ENCODE results near the gene SLC47A1. TPM values are rescaled to one million over a fixed set of nuclear protein-coding genes. Genes with fewer than 3 reads are reported as not detected.

The SLC47A1 gene
- total and polyA plus RNA-seq, 10 of the 15 experiments (the other 5 are each of a cell fraction or from before 2014, with no cell fraction given): 0.41 TPM; not detected in 9

DNA sequence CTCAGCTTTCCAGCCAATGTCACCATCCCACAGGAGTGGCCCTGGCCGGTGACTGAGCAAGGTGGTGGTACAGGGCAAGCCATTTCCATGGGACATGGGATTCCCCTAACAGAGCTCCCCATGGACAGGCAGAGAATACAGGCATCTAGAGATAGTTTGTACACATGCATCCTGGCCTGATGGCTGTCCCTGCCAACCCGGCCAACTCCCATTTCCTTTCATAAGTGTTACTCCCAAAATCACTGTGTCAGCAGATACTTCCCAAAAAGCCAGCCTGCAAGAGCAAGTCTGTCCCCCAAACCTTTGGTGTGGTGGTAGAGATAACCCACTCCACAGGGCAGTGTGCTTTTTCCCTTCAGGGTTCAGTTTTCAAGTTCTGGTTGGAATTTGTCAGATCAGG, 32.4 kb upstream of the SLC47A1 start:
- H3K9me3 ChIP-seq (replicated peaks; ENCODE audit: control insufficient read depth, insufficient read depth, low read length): no peaks in the 10 kb centered on the region
- POLR2A ChIA-PET: no interaction called here
- no peaks in the 10 kb centered on the region for H4K20me1 ChIP-seq (ENCODE audit: control insufficient read depth, insufficient read depth)
- no peaks in the 10 kb centered on the region for H3K79me2 ChIP-seq (ENCODE audit: control insufficient read depth, insufficient read depth, low read length)
- H3K27me3 ChIP-seq (replicated peaks in 1 of 2; ENCODE audit: control insufficient read depth in 2 of 2, insufficient read depth in 2 of 2, low read length in 1 of 2): peaks cover 2% of the 10 kb centered on the region in 2 experiments; a peak in 1 of 4 replicates
- 13% methylated on average over 2 of the region's 2 CpGs for WGBS (ENCODE audit: insufficient coverage, insufficient replicate concordance, low lambda C conversion rate, missing lambda C conversion rate)
- FAIRE-seq (no peak), ATAC-seq (no peak), DNase-seq (ENCODE audit: low read depth, low spot score) (no peak)
- no peak overlapping the region for H2AFZ ChIP-seq (ENCODE audit: control insufficient read depth, low read depth, low read length)
- RAD21 ChIA-PET (ENCODE audit: unreplicated experiment): no interaction called here
- in situ Hi-C loops (cut with MboI) (no loop called here), intact Hi-C loops (cut with micrococcal nuclease; ENCODE audit: unreplicated experiment) (no loop called here)
- CTCF ChIA-PET: no interaction called here
- TF ChIP-seq LARP7 (IDR thresholded peaks at IDR 0.05) (no peak), CBX5 (IDR thresholded peaks at IDR 0.05; ENCODE audit: low read depth) (no peak), POLR2AphosphoS5 (IDR thresholded peaks at IDR 0.05; ENCODE audit: low read length) (no peak), PML (IDR thresholded peaks at IDR 0.05; ENCODE audit: low read length) (no peak), SUZ12 (IDR thresholded peaks at IDR 0.05; ENCODE audit: unreplicated experiment) (no peak), CEBPZ (IDR thresholded peaks at IDR 0.05; ENCODE audit: low read depth, low read length) (no peak), WRNIP1 (IDR thresholded peaks at IDR 0.05; ENCODE audit: borderline replicate concordance, low read depth, low read length) (no peak), PKNOX1 (IDR thresholded peaks at IDR 0.05) (no peak), MTA3 (IDR thresholded peaks at IDR 0.05; ENCODE audit: borderline replicate concordance, low read length) (no peak), NFYA (IDR thresholded peaks at IDR 0.05; ENCODE audit: borderline replicate concordance, low read depth, low read length) (no peak), SPI1 (IDR thresholded peaks at IDR 0.05; ENCODE audit: borderline replicate concordance, insufficient read depth, low read depth, low read length) (no peak), PBX3 (IDR thresholded peaks at IDR 0.05; ENCODE audit: insufficient replicate concordance, low read depth, low read length) (no peak), STAT1 (conservative IDR thresholded peaks at IDR 0.05) (no peak), CHD4 (IDR thresholded peaks at IDR 0.05) (no peak)
- H3K9ac ChIP-seq (ENCODE audit: control insufficient read depth, insufficient read depth, low read length): no peak overlapping the region
- H3K4me1 ChIP-seq (ENCODE audit: control insufficient read depth, insufficient read depth, low read length): no peaks in the 10 kb centered on the region
- BruUV-seq (replicated peaks): no TSS peak
- SMC1A ChIA-PET (ENCODE audit: uncharacterized antibody, unreplicated experiment): interaction anchor here (0.9 kb wide), 1 partner anchor 24 kb away, joined by 3 read pairs; no protein-coding TSS in a partner anchor
- H3K4me2 ChIP-seq (ENCODE audit: control insufficient read depth, insufficient read depth): no peak overlapping the region
- H3K4me3 ChIP-seq: no peak overlapping the region
- no peaks in the 10 kb centered on the region for H3K36me3 ChIP-seq (ENCODE audit: control insufficient read depth in 2 of 2, insufficient read depth in 2 of 2, low read length in 1 of 2)
- no peak overlapping the region for H3K27ac ChIP-seq (ENCODE audit: control insufficient read depth, insufficient read depth)

All from GM12878 (cell line).